Gastrocnemius medialis (tissue), 4 donors: ENCODE measurements around the gene SLC1A2. TPM values are rescaled to one million over a fixed set of nuclear protein-coding genes. Genes with fewer than 3 reads are reported as not detected.

ENCODE experiments used
- ATAC-seq, 2 donors: fragments of 150-250 bp; one replicate each; pipeline ENCODE4 v1.9.1; 2016
- DNase-seq, 2 donors: peaks; one replicate each; pipeline ENCODE4 v3.0.0-alpha.2; 2019
- H3K27ac ChIP-seq, 4 donors: fragments of 200-600 bp; sonication (generic); 1 replicate in 1 of 4; 2 replicates in 3 of 4; pipeline ENCODE4 v1.5.1; 2016 to 2018; ENCODE audit warnings: mild to moderate bottlenecking in 2 of 4, moderate library complexity in 1 of 4
- H3K27me3 ChIP-seq, 3 donors: fragments of 200-600 bp; sonication (generic) in 2 of 3; 1 replicate in 1 of 3; 2 replicates in 2 of 3; pipeline versions ENCODE4 v1.5.1 to v1.6.0; 2016 to 2019; ENCODE audit warnings: mild to moderate bottlenecking in 1 of 3, moderate library complexity in 1 of 3
- H3K36me3 ChIP-seq, 2 donors: fragments of 200-600 bp; sonication (generic) in 1 of 2; one replicate each; pipeline ENCODE4 v1.5.1; 2017 to 2018
- H3K4me1 ChIP-seq, 2 donors: fragments of 200-600 bp; sonication (generic) in 1 of 2; one replicate each; pipeline ENCODE4 v1.5.1; 2016 to 2017; ENCODE audit warnings: mild to moderate bottlenecking in 2 of 2
- H3K4me3 ChIP-seq, 4 donors: fragments of 200-600 bp; sonication (generic) in 3 of 4; 1 replicate in 1 of 4; 2 replicates in 3 of 4; pipeline ENCODE4 v1.5.1; 2016 to 2019; ENCODE audit warnings: mild to moderate bottlenecking in 2 of 4
- H3K9me3 ChIP-seq, 3 donors: fragments of 200-600 bp; sonication (generic) in 2 of 3; 1 replicate in 1 of 3; 2 replicates in 2 of 3; pipeline ENCODE4 v1.5.1; 2016 to 2019
- CTCF ChIP-seq, 5 experiments: fragments of 450-650 bp in 3 of 5; fragments of 200-600 bp in 2 of 5; sonication (generic) in 2 of 5; IDR thresholded peaks in 4 of 5; conservative IDR thresholded peaks in 1 of 5; 1 replicate in 4 of 5; 2 replicates in 1 of 5; pipeline ENCODE4 v1.5.1; 2016 to 2019; ENCODE audit warnings: antibody characterized with exemption in 5 of 5, mild to moderate bottlenecking in 3 of 5, moderate library complexity in 3 of 5
- POLR2A ChIP-seq, 2 donors: fragments of 450-650 bp; IDR thresholded peaks; one replicate each; pipeline ENCODE4 v1.6.1; 2017; ENCODE audit warnings: antibody characterized with exemption in 2 of 2, mild to moderate bottlenecking in 2 of 2, moderate library complexity in 2 of 2
- in situ Hi-C, 4 donors: fragments of 200-750 bp; cut with MboI; loops; one replicate each; pipeline versions ENCODE4 v1.15.0 to v1.8.0; 2017; ENCODE audit warnings: low sequenced_read_pairs in 4 of 4
- intact Hi-C: fragments of 100-400 bp; cut with DNase I; formaldehyde crosslinking; loops from one replicate; pipeline ENCODE4 v1.15.1; 2023; ENCODE audit warnings: low total_unique reads
- total RNA-seq, 4 donors: library from RNA; depleted of rRNA; stranded (reverse); fragments of >200 nt; gene quantifications; one replicate each; pipeline versions ENCODE4 v1.1.0 to v1.2.3, GENCODE V29; 2016

SLC1A2 gene
- total RNA-seq, 4 donors from 2014 or later = 0.15 to 1.1 (median 0.52) TPM

- H3K4me3 ChIP-seq = no peak overlapping the region
- in situ Hi-C loops = no loop called here
- no peak for TF ChIP-seq CTCF (IDR thresholded peaks at IDR 0.05 in 4 of 5, conservative IDR thresholded peaks at IDR 0.05 in 1 of 5)
- no peak for TF ChIP-seq POLR2A (IDR thresholded peaks at IDR 0.05)
- H3K4me1 ChIP-seq = peaks cover 7 to 10% of the 10 kb centered on the region in 2 donors
- H3K36me3 ChIP-seq = no peaks in the 10 kb centered on the region
- intact Hi-C loops = no loop called here
- ATAC-seq (no peak), DNase-seq (no peak)
- H3K27me3 ChIP-seq = no peaks in the 10 kb centered on the region
- no peak overlapping the region for H3K27ac ChIP-seq
- H3K9me3 ChIP-seq = no peaks in the 10 kb centered on the region
Measured at GRCh38 chr11:35355102-35355749, 64.1 kb downstream of the SLC1A2 start.

GRCh38 chr11:35354644-35355043 is 64.7 kb downstream of the SLC1A2 start:
- H3K27ac ChIP-seq = no peak overlapping the region
- no peaks in the 10 kb centered on the region for H3K27me3 ChIP-seq
- DNase-seq (peak; percentile 25 to 38), ATAC-seq (peak; percentile 68 to 77)
- TF ChIP-seq POLR2A (IDR thresholded peaks at IDR 0.05) (no peak), CTCF (IDR thresholded peaks at IDR 0.05 in 4 of 5, conservative IDR thresholded peaks at IDR 0.05 in 1 of 5) (no peak)
- no peaks in the 10 kb centered on the region for H3K9me3 ChIP-seq
- in situ Hi-C loops = no loop called here
- no peak overlapping the region for H3K4me3 ChIP-seq
- intact Hi-C loops = no loop called here
- no peaks in the 10 kb centered on the region for H3K36me3 ChIP-seq
- peaks cover 7 to 10% of the 10 kb centered on the region in 2 donors for H3K4me1 ChIP-seq

- H3K4me1 ChIP-seq = peaks cover 4 to 10% of the 10 kb centered on the region in 2 donors
- DNase-seq (peak in 1 of 2 donors; percentile 20), ATAC-seq (peak; percentile 39 to 90)
- H3K9me3 ChIP-seq = no peaks in the 10 kb centered on the region
- in situ Hi-C loops (no loop called here), intact Hi-C loops (no loop called here)
- no peak overlapping the region for H3K27ac ChIP-seq
- H3K36me3 ChIP-seq = no peaks in the 10 kb centered on the region
- no peak for TF ChIP-seq CTCF (IDR thresholded peaks at IDR 0.05 in 4 of 5, conservative IDR thresholded peaks at IDR 0.05 in 1 of 5)
- TF ChIP-seq POLR2A (IDR thresholded peaks at IDR 0.05) = no peak
- no peaks in the 10 kb centered on the region for H3K27me3 ChIP-seq
- no peak overlapping the region for H3K4me3 ChIP-seq
Measured at GRCh38 chr11:35352077-35352888, 67.1 kb downstream of the SLC1A2 start.

GRCh38 chr11:35349897-35350296 is 69.5 kb downstream of the SLC1A2 start:
- TF ChIP-seq POLR2A (IDR thresholded peaks at IDR 0.05) (no peak), CTCF (IDR thresholded peaks at IDR 0.05 in 4 of 5, conservative IDR thresholded peaks at IDR 0.05 in 1 of 5) (no peak)

More at GRCh38 chr11:35349897-35350296, 69.5 kb downstream of the SLC1A2 start:
- H3K4me1 ChIP-seq = peaks cover 9 to 10% of the 10 kb centered on the region in 2 donors
- no peak overlapping the region for H3K27ac ChIP-seq
- no peaks in the 10 kb centered on the region for H3K9me3 ChIP-seq
- no peak for ATAC-seq
- peaks cover 0 to 2% (median 0%) of the 10 kb centered on the region in 3 donors for H3K27me3 ChIP-seq
- H3K4me3 ChIP-seq = no peak overlapping the region
- DNase-seq = no peak
- intact Hi-C loops = loop anchor here (10.0 kb wide), 1 partner anchor 65 kb away; no protein-coding TSS in a partner anchor
- H3K36me3 ChIP-seq = no peaks in the 10 kb centered on the region
- in situ Hi-C loops = no loop called here
